ENCODE results near the gene ZPR1.

DNA sequence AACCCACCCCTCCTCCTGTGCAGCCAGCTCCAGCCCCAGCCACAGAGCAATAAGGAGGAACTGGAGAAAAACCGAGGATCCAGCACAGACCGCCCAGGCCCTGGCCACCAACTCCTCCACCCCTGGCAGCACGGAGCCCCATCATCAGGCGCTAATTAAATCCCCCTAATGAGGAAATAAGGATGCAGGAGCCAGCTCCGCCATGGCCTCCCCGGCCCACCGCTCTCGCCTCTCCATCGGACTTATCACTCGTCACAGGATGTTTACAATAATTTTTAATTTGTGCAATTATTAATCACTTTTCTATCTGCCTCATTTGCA is 57.6 kb downstream of the ZPR1 start:
- no peak for TF ChIP-seq POLR2A (IDR thresholded peaks at IDR 0.05)
- TF ChIP-seq, protein P1, sequence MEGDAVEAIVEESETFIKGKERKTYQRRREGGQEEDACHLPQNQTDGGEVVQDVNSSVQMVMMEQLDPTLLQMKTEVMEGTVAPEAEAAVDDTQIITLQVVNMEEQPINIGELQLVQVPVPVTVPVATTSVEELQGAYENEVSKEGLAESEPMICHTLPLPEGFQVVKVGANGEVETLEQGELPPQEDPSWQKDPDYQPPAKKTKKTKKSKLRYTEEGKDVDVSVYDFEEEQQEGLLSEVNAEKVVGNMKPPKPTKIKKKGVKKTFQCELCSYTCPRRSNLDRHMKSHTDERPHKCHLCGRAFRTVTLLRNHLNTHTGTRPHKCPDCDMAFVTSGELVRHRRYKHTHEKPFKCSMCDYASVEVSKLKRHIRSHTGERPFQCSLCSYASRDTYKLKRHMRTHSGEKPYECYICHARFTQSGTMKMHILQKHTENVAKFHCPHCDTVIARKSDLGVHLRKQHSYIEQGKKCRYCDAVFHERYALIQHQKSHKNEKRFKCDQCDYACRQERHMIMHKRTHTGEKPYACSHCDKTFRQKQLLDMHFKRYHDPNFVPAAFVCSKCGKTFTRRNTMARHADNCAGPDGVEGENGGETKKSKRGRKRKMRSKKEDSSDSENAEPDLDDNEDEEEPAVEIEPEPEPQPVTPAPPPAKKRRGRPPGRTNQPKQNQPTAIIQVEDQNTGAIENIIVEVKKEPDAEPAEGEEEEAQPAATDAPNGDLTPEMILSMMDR (IDR thresholded peaks at IDR 0.05): no peak

Measured in esophagus squamous epithelium (tissue), 4 donors.